ENCODE data around the gene HOXC6. TPM values are rescaled to one million over a fixed set of nuclear protein-coding genes. Genes with fewer than 3 reads are reported as not detected.
A peak's percentile ranks its signal among the peaks of the same experiment; 100 is the strongest.

Gene HOXC6
- total and polyA plus RNA-seq, 9 of the 15 experiments (the other 6 are each of a cell fraction or from before 2014, with no cell fraction given), result 0.06 to 4.0 (median 1.4) TPM

GRCh38 chr12:54017027-54017788 lies 11.0 kb upstream of the HOXC6 start (continued):
- TF ChIP-seq CEBPZ (IDR thresholded peaks at IDR 0.05; ENCODE audit: borderline replicate concordance, low read depth, low read length), result no peak
- TF ChIP-seq ZNF609 (CRISPR knock-in tag; IDR thresholded peaks at IDR 0.05; ENCODE audit: borderline replicate concordance), result no peak
- no peak for TF ChIP-seq MYBL2 (IDR thresholded peaks at IDR 0.05; ENCODE audit: low read depth)
- no peak for TF ChIP-seq MYBL2 (CRISPR knock-in tag; IDR thresholded peaks at IDR 0.05; ENCODE audit: borderline replicate concordance)
- TF ChIP-seq MNT (conservative IDR thresholded peaks at IDR 0.05), result no peak
- TF ChIP-seq SNAPC5 (CRISPR knock-in tag; IDR thresholded peaks at IDR 0.05), result no peak
- peak; percentile 89 for TF ChIP-seq PKNOX1 (IDR thresholded peaks at IDR 0.05)
- no peak for TF ChIP-seq HLTF (IDR thresholded peaks at IDR 0.05)
- no peak for TF ChIP-seq RNF2 (IDR thresholded peaks at IDR 0.05)
- TF ChIP-seq ELK1 (CRISPR knock-in tag; IDR thresholded peaks at IDR 0.05), result no peak
- TF ChIP-seq PTRF (tag; IDR thresholded peaks at IDR 0.05), result no peak
- TF ChIP-seq ZNF57 (CRISPR knock-in tag; IDR thresholded peaks at IDR 0.05), result no peak
- TF ChIP-seq SPI1 (IDR thresholded peaks at IDR 0.05; ENCODE audit: borderline replicate concordance, low read depth, low read length), result no peak
- no peak for TF ChIP-seq ZNF253 (CRISPR knock-in tag; conservative IDR thresholded peaks at IDR 0.05)
- no peak for TF ChIP-seq BRCA1 (IDR thresholded peaks at IDR 0.05)
- TF ChIP-seq BRCA1 (CRISPR knock-in tag; IDR thresholded peaks at IDR 0.05), result no peak
